ENCODE measurements around the gene AUNIP. TPM values are rescaled to one million over a fixed set of nuclear protein-coding genes. Genes with fewer than 3 reads are reported as not detected.

Gene AUNIP
- total and polyA plus RNA-seq, 2 of the 8 experiments (the other 6 are each of a cell fraction or from before 2014, with no cell fraction given) = 18.6 to 23.2 TPM

- no peak overlapping the region for H4K5ac ChIP-seq (ENCODE audit: insufficient read length, low read depth, low read length)
- peaks cover 0 to 4% (median 3%) of the 10 kb centered on the region in 4 experiments; a peak in 4 of 8 replicates for H3K36me3 ChIP-seq (ENCODE audit: control insufficient read depth in 2 of 4, insufficient read depth in 4 of 4, low read length in 3 of 4)
- no peak overlapping the region for H3K56ac ChIP-seq (replicated peaks; ENCODE audit: insufficient read length, low read depth, low read length)
- no peak overlapping the region for H3K4ac ChIP-seq (replicated peaks; ENCODE audit: insufficient read length, low read depth, low read length)
- H3K27ac ChIP-seq (ENCODE audit: low read depth, low read length) = no peak overlapping the region
- H2AFZ ChIP-seq (ENCODE audit: low read length) = no peak overlapping the region
- H3K4me2 ChIP-seq (ENCODE audit: insufficient read depth in 1 of 2, low read depth in 2 of 2, low read length in 2 of 2) = no peak overlapping the region
- no peak overlapping the region for H2BK20ac ChIP-seq (ENCODE audit: low read length)
- ChIA-PET CTCF (ENCODE audit: partially characterized antibody) (interaction anchor here (0.7 to 8.3 kb wide), 8 partner anchors 7 to 231 kb away, joined by 3 to 83 read pairs (median 4); no protein-coding TSS in a partner anchor), POLR2A (ENCODE audit: partially characterized antibody) (no interaction called here)
- no peak overlapping the region for H3K4me3 ChIP-seq (ENCODE audit: extremely low read depth in 1 of 4, insufficient read depth in 2 of 4, low read depth in 3 of 4, low read length in 4 of 4)
- H3K18ac ChIP-seq (ENCODE audit: extremely low read depth, low read length) = no peak overlapping the region
- H2BK12ac ChIP-seq (ENCODE audit: low read depth, low read length) = no peak overlapping the region
- no peaks in the 10 kb centered on the region for H3K9me3 ChIP-seq (ENCODE audit: insufficient read depth in 2 of 2, low read depth in 1 of 2, low read length in 1 of 2)
- H4K20me1 ChIP-seq (replicated peaks in 1 of 2; ENCODE audit: control insufficient read depth in 1 of 2, insufficient read depth in 2 of 2, low read length in 2 of 2) = peaks cover 0 to 8% of the 10 kb centered on the region in 2 experiments
- H3K27me3 ChIP-seq (replicated peaks in 1 of 4; ENCODE audit: control insufficient read depth in 3 of 4, extremely low read depth in 1 of 4, insufficient read depth in 3 of 4, low read length in 3 of 4) = peaks cover 0 to 2% (median under 1%) of the 10 kb centered on the region in 4 experiments; a peak in 3 of 7 replicates
- no peak overlapping the region for H3K23ac ChIP-seq (ENCODE audit: insufficient read length)
- H3K9ac ChIP-seq (replicated peaks in 1 of 4; ENCODE audit: extremely low read depth in 1 of 4, low read depth in 3 of 4, low read length in 3 of 4) = no peak overlapping the region
- no peak overlapping the region for H3K14ac ChIP-seq (ENCODE audit: insufficient read length)
- no peak overlapping the region for H4K91ac ChIP-seq (replicated peaks; ENCODE audit: insufficient read length, low read length)
- no peak overlapping the region for H2AK5ac ChIP-seq (ENCODE audit: low read depth, low read length)
- H3K79me2 ChIP-seq (ENCODE audit: control insufficient read depth in 1 of 2, insufficient read depth in 2 of 2, low read length in 2 of 2) = no peaks in the 10 kb centered on the region
- DNase-seq (ENCODE audit: low read depth in 1 of 2, low spot score in 2 of 2) (no peak), FAIRE-seq (no peak)
- H4K8ac ChIP-seq (ENCODE audit: extremely low read depth, insufficient read depth, low read length) = no peak overlapping the region
- H2BK5ac ChIP-seq (ENCODE audit: low read depth, low read length) = no peak overlapping the region
- H2BK15ac ChIP-seq (ENCODE audit: low read length) = no peak overlapping the region
- 71% methylated on average over 1 of the region's 1 CpG; no CpG with 5 or more reads in 1 of the 2 experiments for WGBS, 2 experiments (ENCODE audit: extremely low coverage in 1 of 2, insufficient coverage in 1 of 2, insufficient read length in 1 of 2, insufficient replicate concordance in 2 of 2, low coverage in 1 of 2, low lambda C conversion rate in 2 of 2, missing lambda C conversion rate in 1 of 2)
- no peaks in the 10 kb centered on the region; the same call in 1 of the 2 replicates for H3K79me1 ChIP-seq (ENCODE audit: low read depth, low read length)
- no peak overlapping the region for H2BK120ac ChIP-seq (replicated peaks; ENCODE audit: low read depth, low read length)
- peaks cover 9% of the 10 kb centered on the region; the same call in 1 of the 2 replicates for H3K23me2 ChIP-seq (ENCODE audit: low read depth, low read length)
- H3K4me1 ChIP-seq (replicated peaks in 1 of 4; ENCODE audit: control insufficient read depth in 3 of 4, insufficient read depth in 4 of 4, low read length in 3 of 4) = peaks cover 2 to 9% (median 7%) of the 10 kb centered on the region in 4 experiments; a peak in 6 of 7 replicates
- TF ChIP-seq CBX8 (IDR thresholded peaks at IDR 0.05; ENCODE audit: borderline replicate concordance, low read depth, low read length) (no peak), ATF2 (IDR thresholded peaks at IDR 0.05; ENCODE audit: low read length) (no peak), SUZ12 (IDR thresholded peaks at IDR 0.05; ENCODE audit: low read length) (no peak), NANOG (IDR thresholded peaks at IDR 0.05; ENCODE audit: insufficient read depth, low read depth, low read length, poor library complexity, severe bottlenecking) (no peak), SP4 (IDR thresholded peaks at IDR 0.05; ENCODE audit: low read length) (no peak), GABPA (IDR thresholded peaks at IDR 0.05; ENCODE audit: borderline replicate concordance, insufficient read depth, low read length) (no peak), SAP30 (IDR thresholded peaks at IDR 0.05; ENCODE audit: insufficient read depth, insufficient replicate concordance, low read length) (no peak), RXRA (IDR thresholded peaks at IDR 0.05; ENCODE audit: insufficient read depth, low read depth, low read length) (no peak), ASH2L (IDR thresholded peaks at IDR 0.05; ENCODE audit: low read length) (no peak), POU5F1 (IDR thresholded peaks at IDR 0.05; ENCODE audit: low read depth, low read length) (no peak)
Observed at GRCh38 chr1:25803368-25803767, 55.9 kb downstream of the AUNIP start.

All from H1 (cell line).